Adrenal gland (tissue), 5 donors: ENCODE measurements around the gene ABCB9.

ENCODE experiments used
- POLR2A ChIP-seq, 2 donors: fragments of 450-650 bp; IDR thresholded peaks; one replicate each; pipeline ENCODE4 v1.6.1; 2017; ENCODE audit warnings: antibody characterized with exemption in 2 of 2, mild to moderate bottlenecking in 2 of 2, moderate library complexity in 1 of 2
- TF ChIP-seq, protein P1 (sequence below), 6 experiments: fragments of 450-650 bp in 4 of 6; fragments of 200-600 bp in 2 of 6; sonication (generic) in 1 of 6; IDR thresholded peaks; 1 replicate in 5 of 6; 2 replicates in 1 of 6; pipeline versions ENCODE4 v1.5.1 to v1.8.0; 2016 to 2021; ENCODE audit warnings: antibody characterized with exemption in 6 of 6, mild to moderate bottlenecking in 2 of 6, moderate library complexity in 1 of 6
- donor health status: DM: no; HTN: no; CAD: no.

DNA sequence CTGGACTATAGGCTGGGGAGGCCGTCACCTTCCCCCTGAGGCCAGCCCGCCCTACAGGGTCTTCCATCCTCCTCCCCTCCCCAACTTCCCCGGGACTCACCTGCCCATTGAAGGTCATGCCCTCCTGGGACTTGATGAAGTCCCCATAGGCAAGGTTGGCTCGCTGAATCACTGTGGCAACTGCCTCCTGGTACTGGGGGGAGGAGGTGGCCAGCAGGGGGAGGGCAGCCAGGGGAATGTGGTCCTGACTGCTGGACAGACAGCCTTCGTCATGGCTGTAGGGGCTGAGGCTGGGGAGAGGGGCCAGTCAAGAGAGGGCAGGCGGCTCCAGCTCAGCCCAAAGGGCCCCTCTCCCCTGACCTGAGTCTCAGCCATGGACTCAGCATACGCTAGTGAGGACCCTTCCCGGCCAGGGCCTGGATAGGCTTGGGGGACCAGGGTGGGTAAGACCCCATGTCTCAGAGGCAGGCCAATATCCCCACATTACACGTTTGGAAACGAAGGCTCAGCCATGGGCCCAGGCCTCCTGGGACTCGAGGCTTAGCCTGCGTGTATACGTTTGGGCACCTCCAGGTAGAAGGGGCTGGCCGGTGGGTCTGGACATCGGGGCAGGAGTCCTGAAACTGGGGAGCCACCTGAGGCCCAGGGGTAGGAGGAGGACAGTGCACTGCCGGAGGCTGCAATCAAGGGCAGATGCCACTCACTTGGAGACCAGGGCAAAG, 30.5 kb upstream of the ABCB9 start:
- TF ChIP-seq, protein P1, sequence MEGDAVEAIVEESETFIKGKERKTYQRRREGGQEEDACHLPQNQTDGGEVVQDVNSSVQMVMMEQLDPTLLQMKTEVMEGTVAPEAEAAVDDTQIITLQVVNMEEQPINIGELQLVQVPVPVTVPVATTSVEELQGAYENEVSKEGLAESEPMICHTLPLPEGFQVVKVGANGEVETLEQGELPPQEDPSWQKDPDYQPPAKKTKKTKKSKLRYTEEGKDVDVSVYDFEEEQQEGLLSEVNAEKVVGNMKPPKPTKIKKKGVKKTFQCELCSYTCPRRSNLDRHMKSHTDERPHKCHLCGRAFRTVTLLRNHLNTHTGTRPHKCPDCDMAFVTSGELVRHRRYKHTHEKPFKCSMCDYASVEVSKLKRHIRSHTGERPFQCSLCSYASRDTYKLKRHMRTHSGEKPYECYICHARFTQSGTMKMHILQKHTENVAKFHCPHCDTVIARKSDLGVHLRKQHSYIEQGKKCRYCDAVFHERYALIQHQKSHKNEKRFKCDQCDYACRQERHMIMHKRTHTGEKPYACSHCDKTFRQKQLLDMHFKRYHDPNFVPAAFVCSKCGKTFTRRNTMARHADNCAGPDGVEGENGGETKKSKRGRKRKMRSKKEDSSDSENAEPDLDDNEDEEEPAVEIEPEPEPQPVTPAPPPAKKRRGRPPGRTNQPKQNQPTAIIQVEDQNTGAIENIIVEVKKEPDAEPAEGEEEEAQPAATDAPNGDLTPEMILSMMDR (IDR thresholded peaks at IDR 0.05) = no peak
- TF ChIP-seq POLR2A (IDR thresholded peaks at IDR 0.05) = no peak
